GM12878 (cell line): Measurements from ENCODE around the gene ISCU. TPM values are rescaled to one million over a fixed set of nuclear protein-coding genes. Genes with fewer than 3 reads are reported as not detected.

Experiments used
- ATF2 ChIP-seq: IDR thresholded peaks from 2 replicates; pipeline ENCODE4 v1.6.1; 2012; ENCODE audit warnings: low read length, inconsistent platforms
- ATF3 ChIP-seq: IDR thresholded peaks from 2 replicates; pipeline ENCODE4 v1.6.1; 2011; ENCODE audit warnings: low read depth, mild to moderate bottlenecking, low read length, moderate library complexity, borderline replicate concordance; ENCODE audit errors: extremely low read depth
- BMI1 ChIP-seq: fragments of 450-650 bp; IDR thresholded peaks from 2 replicates; pipeline ENCODE4 v1.6.1; 2016; ENCODE audit warnings: mild to moderate bottlenecking, moderate library complexity, borderline replicate concordance
- BRCA1 ChIP-seq: IDR thresholded peaks from 2 replicates; pipeline ENCODE4 v1.6.1; 2011; ENCODE audit warnings: low read depth, low read length, improper control_type of control experiment
- CTCF ChIP-seq, 3 experiments: IDR thresholded peaks in 2 of 3; conservative IDR thresholded peaks in 1 of 3; 2 replicates each; pipeline ENCODE4 v1.5.1; 2011; ENCODE audit warnings: low read depth in 3 of 3, low read length in 3 of 3, mild to moderate bottlenecking in 3 of 3, control low read depth in 2 of 3, moderate library complexity in 2 of 3, inconsistent platforms in 1 of 3, mixed read lengths in 1 of 3; ENCODE audit not compliant: control insufficient read depth in 2 of 3, insufficient read depth in 1 of 3; ENCODE audit errors: extremely low read depth in 1 of 3
- EED ChIP-seq: sonication (generic); IDR thresholded peaks from 2 replicates; pipeline ENCODE4 v1.6.1; 2016; ENCODE audit warnings: antibody characterized with exemption, low read depth
- FOS ChIP-seq: IDR thresholded peaks from 3 replicates; pipeline ENCODE4 v1.6.1; 2011; ENCODE audit warnings: borderline replicate concordance; ENCODE audit not compliant: insufficient read length; ENCODE audit errors: extremely low read depth
- FOXK2 ChIP-seq: fragments of 450-650 bp; IDR thresholded peaks from 2 replicates; pipeline ENCODE4 v1.6.1; 2017; ENCODE audit warnings: mild to moderate bottlenecking, moderate library complexity
- GATAD2B ChIP-seq: fragments of 450-650 bp; conservative IDR thresholded peaks from 2 replicates; pipeline ENCODE4 v1.6.1; 2017; ENCODE audit warnings: low read depth, mild to moderate bottlenecking, moderate library complexity
- LARP7 ChIP-seq: fragments of 450-650 bp; IDR thresholded peaks from 2 replicates; pipeline ENCODE4 v1.6.1; 2017; ENCODE audit warnings: mild to moderate bottlenecking
- MAX ChIP-seq: IDR thresholded peaks from 2 replicates; pipeline ENCODE4 v1.6.1; 2012; ENCODE audit warnings: low read depth, low read length, improper control_type of control experiment
- MEF2B ChIP-seq: fragments of 450-650 bp; IDR thresholded peaks from 2 replicates; pipeline ENCODE4 v1.6.1; 2018; ENCODE audit warnings: mild to moderate bottlenecking, moderate library complexity; ENCODE audit not compliant: partially characterized antibody, poor library complexity, severe bottlenecking
- NFIC ChIP-seq: IDR thresholded peaks from 2 replicates; pipeline ENCODE4 v1.6.1; 2012; ENCODE audit warnings: low read depth, mild to moderate bottlenecking, inconsistent platforms, low read length, moderate library complexity
- NR2C2 ChIP-seq: IDR thresholded peaks from 2 replicates; pipeline ENCODE4 v1.6.1; 2011; ENCODE audit warnings: borderline replicate concordance, low read depth; ENCODE audit not compliant: control insufficient read depth, insufficient read length
- NRF1 ChIP-seq: conservative IDR thresholded peaks from 2 replicates; pipeline ENCODE4 v1.6.1; 2011; ENCODE audit warnings: mild to moderate bottlenecking, low read depth, low read length, improper control_type of control experiment
- PML ChIP-seq: IDR thresholded peaks from 2 replicates; pipeline ENCODE4 v1.6.1; 2012; ENCODE audit warnings: low read length, inconsistent platforms
- POLR2A ChIP-seq: IDR thresholded peaks from 2 replicates; pipeline ENCODE4 v1.6.1; 2011; ENCODE audit warnings: low read depth, mild to moderate bottlenecking, low read length
- POLR2AphosphoS5 ChIP-seq: IDR thresholded peaks from 2 replicates; pipeline ENCODE4 v1.6.1; 2011; ENCODE audit warnings: mild to moderate bottlenecking, low read length, inconsistent platforms
- RCOR1 ChIP-seq: conservative IDR thresholded peaks from 2 replicates; pipeline ENCODE4 v1.6.1; 2012; ENCODE audit warnings: low read depth, low read length, improper control_type of control experiment
- RFX5 ChIP-seq: IDR thresholded peaks from 2 replicates; pipeline ENCODE4 v1.6.1; 2011; ENCODE audit warnings: low read depth, low read length, improper control_type of control experiment
- RUNX3 ChIP-seq: IDR thresholded peaks from 2 replicates; pipeline ENCODE4 v1.6.1; 2012; ENCODE audit warnings: low read length, inconsistent platforms
- SIN3A ChIP-seq: IDR thresholded peaks from 2 replicates; pipeline ENCODE4 v1.6.1; 2012; ENCODE audit warnings: low read depth, low read length, improper control_type of control experiment
- SP1 ChIP-seq: IDR thresholded peaks from one replicate; pipeline ENCODE4 v1.6.1; 2011; ENCODE audit warnings: low read depth, low read length
- TAF1 ChIP-seq: IDR thresholded peaks from 2 replicates; pipeline ENCODE4 v1.6.1; 2011; ENCODE audit warnings: mild to moderate bottlenecking, low read depth, low read length, borderline replicate concordance
- YBX1 ChIP-seq: fragments of 450-650 bp; IDR thresholded peaks from 2 replicates; pipeline ENCODE4 v1.6.1; 2016; ENCODE audit warnings: antibody characterized with exemption
- ZBTB11 ChIP-seq: fragments of 450-650 bp; formaldehyde crosslinking; IDR thresholded peaks from 2 replicates; pipeline ENCODE4 v1.5.0; 2022; ENCODE audit warnings: mild to moderate bottlenecking, missing genetic modification characterization
- ZNF207 ChIP-seq: fragments of 450-650 bp; IDR thresholded peaks from 2 replicates; pipeline ENCODE4 v1.6.1; 2014; ENCODE audit warnings: antibody characterized with exemption, mild to moderate bottlenecking, borderline replicate concordance
- polyA plus RNA-seq, 11 experiments: library from polyadenylated mRNA; depleted of rRNA in 4 of 11; unstranded in 6 of 11; stranded (reverse) in 5 of 11; fragments of >200 nt; fragmentation: Nextera tagmentation in 4 of 11; fragmentation: Illumina TruSeq in 1 of 11; extraction: Ambion mirVana in 4 of 11; extraction: Trizol in 1 of 11; gene quantifications; 1 replicate in 1 of 11; 2 replicates in 10 of 11; pipeline versions ENCODE4 v1.2.1 to v1.2.3, GENCODE V29; 2011 to 2016; ENCODE audit warnings: inconsistent platforms in 2 of 11, missing spikeins in 2 of 11, low read depth in 1 of 11
- total RNA-seq, 4 experiments: library from RNA; depleted of rRNA in 3 of 4; stranded (reverse); fragments of >200 nt in 3 of 4; fragmentation: Illumina TruSeq in 1 of 4; extraction: Trizol in 1 of 4; gene quantifications; 2 replicates each; pipeline versions ENCODE4 v1.2.1 to v1.2.3, GENCODE V29; 2013 to 2021

Gene ISCU
- total and polyA plus RNA-seq, 10 of the 15 experiments (the other 5 are each of a cell fraction or from before 2014, with no cell fraction given): 32.8 to 260 (median 127) TPM

GRCh38 chr12:108565976-108566375, 3.6 kb downstream of the ISCU start (continued):
- TF ChIP-seq TAF1: no peak
- no peak for TF ChIP-seq NR2C2
- TF ChIP-seq ZNF207: no peak
- TF ChIP-seq NRF1: no peak
- no peak for TF ChIP-seq PML
- TF ChIP-seq EED: peak; percentile 56
- TF ChIP-seq NFIC: no peak
- no peak for TF ChIP-seq BRCA1
- no peak for TF ChIP-seq SIN3A
- no peak for TF ChIP-seq RUNX3
- no peak for TF ChIP-seq CTCF (IDR thresholded peaks at IDR 0.05 in 2 of 3, conservative IDR thresholded peaks at IDR 0.05 in 1 of 3; ENCODE audit: control insufficient read depth in 2 of 3, extremely low read depth in 1 of 3, insufficient read depth in 1 of 3, low read depth in 3 of 3, low read length in 3 of 3)
- TF ChIP-seq ZBTB11: no peak
- TF ChIP-seq POLR2AphosphoS5: peak; percentile 88; the same call in 1 of the 2 replicates
- no peak for TF ChIP-seq RCOR1
- TF ChIP-seq MAX: 0 out of 2 replicates have a peak, but pooled peaks have one; percentile 46
- no peak for TF ChIP-seq YBX1
- TF ChIP-seq LARP7: no peak
- TF ChIP-seq SP1: no peak
- peak; percentile 95 for TF ChIP-seq MEF2B
- TF ChIP-seq GATAD2B: peak; percentile 81
- TF ChIP-seq RFX5: no peak
- no peak for TF ChIP-seq FOS
- TF ChIP-seq POLR2A: peak; percentile 71
- TF ChIP-seq ATF2: no peak
- TF ChIP-seq FOXK2: no peak
- TF ChIP-seq BMI1: no peak
- no peak for TF ChIP-seq ATF3
